HepG2 (cell line): ENCODE measurements around the gene CISD3. TPM values are rescaled to one million over a fixed set of nuclear protein-coding genes. Genes with fewer than 3 reads are reported as not detected.

Experiments
- ATAC-seq: fragments of 200-7000 bp; cut with Tn5 transposase; 3 replicates; pipeline ENCODE4 v1.9.1; 2020; ENCODE audit warnings: mild to moderate bottlenecking, moderate library complexity
- BruUV-seq: library from RNA; stranded (reverse); fragments of 400-500 nt; replicated peaks from 2 replicates; lab custom pipeline; 2021; lab: Mats Ljungman, UMichigan
- CTCF ChIA-PET: fragments of 300-600 bp; formaldehyde crosslinking; extraction: SDS; loops from one replicate; lab custom pipeline; 2021; ENCODE audit warnings: low total read pairs, inconsistent platforms, low intra/inter-chr PET ratio; lab: Yijun Ruan, JAX
- POLR2A ChIA-PET: fragments of 350-600 bp; sonication (Branson Sonifier 250); formaldehyde crosslinking; loops from one replicate; lab custom pipeline; 2020; ENCODE audit warnings: antibody characterized with exemption, inconsistent platforms; lab: Yijun Ruan, JAX
- DNase-seq: peaks from one replicate; pipeline ENCODE4 v3.0.0-alpha.2; 2015; ENCODE audit warnings: low spot score
- FAIRE-seq: peaks from 3 replicates; lab custom pipeline; 2011; peaks lifted over from hg19 to GRCh38; lab: Jason Lieb, UNC
- H2AFZ ChIP-seq: one replicate; pipeline ENCODE4 v1.6.1; 2011; ENCODE audit warnings: low read length, inconsistent platforms
- H3K27ac ChIP-seq: fragments of 300-600 bp; 3 replicates; pipeline ENCODE4 v1.8.0; 2011; ENCODE audit warnings: mixed run types, mild to moderate bottlenecking, mixed read lengths, low read length, inconsistent platforms; ENCODE audit not compliant: insufficient read depth; ENCODE audit errors: extremely low read length
- H3K27me3 ChIP-seq, 2 experiments: fragments of 200-600 bp in 1 of 2; 2 replicates in 1 of 2; 3 replicates in 1 of 2; pipeline versions ENCODE4 v1.6.0 to v1.8.0; 2011; ENCODE audit warnings: low read length in 2 of 2, mild to moderate bottlenecking in 2 of 2, moderate library complexity in 2 of 2, inconsistent platforms in 1 of 2; ENCODE audit not compliant: insufficient read depth in 2 of 2, control insufficient read depth in 1 of 2
- H3K36me3 ChIP-seq, 2 experiments: fragments of 200-600 bp in 1 of 2; replicated peaks in 1 of 2; 2 replicates in 1 of 2; 3 replicates in 1 of 2; pipeline versions ENCODE4 v1.5.1 to v1.8.0; 2011; ENCODE audit warnings: low read length in 2 of 2, inconsistent platforms in 1 of 2; ENCODE audit not compliant: insufficient read depth in 2 of 2, control insufficient read depth in 1 of 2
- H3K4me1 ChIP-seq: 2 replicates; pipeline ENCODE4 v1.5.1; 2012; ENCODE audit warnings: low read length, inconsistent platforms; ENCODE audit not compliant: insufficient read depth
- H3K4me2 ChIP-seq: 2 replicates; pipeline ENCODE4 v1.6.0; 2011; ENCODE audit warnings: low read depth, low read length, inconsistent platforms
- H3K4me3 ChIP-seq, 3 experiments: fragments of 200-600 bp in 1 of 3; sonication (generic), shearing (Covaris generic) in 1 of 3; replicated peaks in 1 of 3; 2 replicates each; pipeline ENCODE4 v1.5.1; 2011 to 2016; ENCODE audit warnings: low read length in 3 of 3, inconsistent platforms in 2 of 3, low read depth in 2 of 3, mild to moderate bottlenecking in 2 of 3, control low read depth in 1 of 3, mixed read lengths in 1 of 3; ENCODE audit not compliant: insufficient read depth in 1 of 3
- H3K79me2 ChIP-seq: one replicate; pipeline ENCODE4 v1.6.1; 2011; ENCODE audit warnings: low read length, inconsistent platforms; ENCODE audit not compliant: insufficient read depth
- H3K9ac ChIP-seq: 2 replicates; pipeline ENCODE4 v1.6.0; 2011; ENCODE audit warnings: mild to moderate bottlenecking, low read depth, low read length, inconsistent platforms; ENCODE audit not compliant: insufficient read depth
- H3K9me3 ChIP-seq: 2 replicates; pipeline ENCODE4 v1.5.1; 2012; ENCODE audit warnings: mild to moderate bottlenecking, low read length
- H4K20me1 ChIP-seq: 2 replicates; pipeline ENCODE4 v1.6.0; 2011; ENCODE audit warnings: inconsistent platforms, mild to moderate bottlenecking, low read length, moderate library complexity; ENCODE audit not compliant: insufficient read depth
- ATF4 ChIP-seq, 2 experiments: fragments of 450-650 bp in 1 of 2; sonication (generic) in 1 of 2; formaldehyde crosslinking; IDR thresholded peaks; 2 replicates each; pipeline versions ENCODE4 v1.5.0 to v1.8.0; 2020 to 2022; ENCODE audit warnings: mild to moderate bottlenecking in 1 of 2, missing genetic modification reagents in 1 of 2
- ATRX ChIP-seq: sonication (generic); formaldehyde crosslinking; IDR thresholded peaks from 2 replicates; pipeline ENCODE4 v1.4.0; 2020; ENCODE audit warnings: missing genetic modification reagents, borderline replicate concordance
- CREBL2 ChIP-seq: sonication (generic); formaldehyde crosslinking; IDR thresholded peaks from 2 replicates; pipeline ENCODE4 v1.8.1; 2023; ENCODE audit warnings: missing genetic modification reagents, mild to moderate bottlenecking, borderline replicate concordance
- EHMT2 ChIP-seq: fragments of 200-600 bp; sonication (generic); IDR thresholded peaks from 2 replicates; pipeline ENCODE4 v1.7.0; 2017; ENCODE audit warnings: antibody characterized with exemption, low read depth, low read length, borderline replicate concordance
- GTF2F1 ChIP-seq: fragments of 150-350 bp; IDR thresholded peaks from 2 replicates; pipeline ENCODE4 v1.6.1; 2014; ENCODE audit warnings: low read length
- MAX ChIP-seq: IDR thresholded peaks from 2 replicates; pipeline ENCODE4 v1.6.1; 2012; ENCODE audit warnings: inconsistent platforms
- NFKB2 ChIP-seq: sonication (generic); formaldehyde crosslinking; IDR thresholded peaks from 2 replicates; pipeline ENCODE4 v1.4.0; 2020; ENCODE audit warnings: missing genetic modification reagents, borderline replicate concordance
- RBAK ChIP-seq: sonication (generic); formaldehyde crosslinking; IDR thresholded peaks from 2 replicates; pipeline ENCODE4 v1.5.1; 2020; ENCODE audit warnings: mild to moderate bottlenecking, missing genetic modification reagents
- RBM22 ChIP-seq: fragments of 200-400 bp; formaldehyde crosslinking; optimal IDR thresholded peaks from 2 replicates; pipeline ENCODE3; 2017; ENCODE audit warnings: mild to moderate bottlenecking, low read length, moderate library complexity
- RCOR2 ChIP-seq: IDR thresholded peaks from 2 replicates; pipeline ENCODE4 v1.6.1; 2016; ENCODE audit warnings: missing biosample characterization, missing genetic modification reagents
- SIN3A ChIP-seq: IDR thresholded peaks from 2 replicates; pipeline ENCODE4 v1.6.1; 2011; ENCODE audit warnings: low read depth, mild to moderate bottlenecking, control low read depth, low read length, borderline replicate concordance
- SRF ChIP-seq: IDR thresholded peaks from 2 replicates; pipeline ENCODE4 v1.6.1; 2011; ENCODE audit warnings: mild to moderate bottlenecking, low read depth, low read length, moderate library complexity
- TAF1 ChIP-seq: sonication (generic); formaldehyde crosslinking; IDR thresholded peaks from 2 replicates; pipeline ENCODE4 v1.4.0; 2020; ENCODE audit warnings: missing genetic modification reagents
- THRA ChIP-seq: sonication (generic); formaldehyde crosslinking; IDR thresholded peaks from 2 replicates; pipeline ENCODE4 v1.4.0; 2020; ENCODE audit warnings: missing genetic modification reagents, borderline replicate concordance
- TRAFD1 ChIP-seq: sonication (generic); formaldehyde crosslinking; IDR thresholded peaks from 2 replicates; pipeline ENCODE4 v1.5.1; 2020; ENCODE audit warnings: missing genetic modification reagents, mild to moderate bottlenecking, borderline replicate concordance
- XRCC5 ChIP-seq: fragments of 200-400 bp; formaldehyde crosslinking; optimal IDR thresholded peaks from 2 replicates; pipeline ENCODE3; 2017; ENCODE audit warnings: mild to moderate bottlenecking, low read length
- ZBTB21 ChIP-seq: sonication (generic); formaldehyde crosslinking; IDR thresholded peaks from 2 replicates; pipeline ENCODE4 v1.4.0; 2020; ENCODE audit warnings: missing genetic modification reagents
- WGBS: methylation state at CpG from one replicate; pipeline ENCODE4 v1.1.6; 2017; ENCODE audit warnings: low lambda C conversion rate; 5-methylcytosine and 5-hydroxymethylcytosine counted together
- in situ Hi-C: cut with HindIII; loops from 2 replicates; pipeline ENCODE4 v1.10.0; 2017; ENCODE audit warnings: low pct_unique_long_range_greater_than_20kb; ENCODE audit not compliant: extremely low pct_ligation_motif_present
- intact Hi-C: fragments of 100-400 bp; cut with micrococcal nuclease; formaldehyde crosslinking; loops from one replicate; pipeline ENCODE4 v1.10.0; 2022; ENCODE audit not compliant: unreplicated experiment
- polyA plus RNA-seq, 8 experiments: library from polyadenylated mRNA; depleted of rRNA in 3 of 8; stranded (reverse) in 7 of 8; unstranded in 1 of 8; fragments of >200 nt; fragmentation: Illumina TruSeq in 4 of 8; extraction: Trizol in 4 of 8; gene quantifications; 2 replicates each; pipeline versions ENCODE4 v1.2.1 to v1.2.3, GENCODE V29; 2011 to 2016; ENCODE audit warnings: low read depth in 4 of 8, missing spikeins in 1 of 8, mixed read lengths in 1 of 8; ENCODE audit not compliant: insufficient read depth in 1 of 8
- total RNA-seq, 5 experiments: library from RNA; depleted of rRNA; stranded (reverse); fragments of >200 nt; fragmentation: Illumina TruSeq; extraction: Trizol; gene quantifications; 2 replicates each; pipeline ENCODE4 v1.2.3, GENCODE V29; 2016; ENCODE audit warnings: low read depth in 1 of 5

The CISD3 gene
- total and polyA plus RNA-seq, 2 of the 13 experiments (the other 11 are each of a cell fraction or from before 2014, with no cell fraction given), result 30.0 to 34.1 TPM

GRCh38 chr17:38710985-38711384 lies 19.2 kb upstream of the CISD3 start:
- ChIA-PET CTCF (no interaction called here), POLR2A (interaction anchor here (0.7 to 3.4 kb wide), 10 partner anchors 7 to 35 kb away, joined by 3 to 20 read pairs (median 3); partner anchors contain the start of gene EPOP)
- in situ Hi-C loops, result no loop called here
- H3K9ac ChIP-seq, result no peak overlapping the region
- intact Hi-C loops, result no loop called here
- no peak overlapping the region for H3K27ac ChIP-seq
- no peak overlapping the region for H3K4me3 ChIP-seq
- DNase-seq (no peak), ATAC-seq (peak; percentile 5; the same call in 1 of the 3 replicates), FAIRE-seq (no peak)
- H3K79me2 ChIP-seq, result peaks cover 24% of the 10 kb centered on the region
- no peaks in the 10 kb centered on the region for H3K9me3 ChIP-seq
- H3K4me1 ChIP-seq, result peaks cover 48% of the 10 kb centered on the region
- no TSS peak for BruUV-seq
- H3K36me3 ChIP-seq, result peaks cover 44 to 85% of the 10 kb centered on the region in 2 experiments
- peaks cover 12% of the 10 kb centered on the region for H4K20me1 ChIP-seq
- TF ChIP-seq EHMT2, result no peak
- TF ChIP-seq SRF, result no peak
- TF ChIP-seq ZBTB21, result no peak
- TF ChIP-seq CREBL2 (CRISPR knock-in tag), result no peak
- no peak for TF ChIP-seq TRAFD1
- no peak for TF ChIP-seq GTF2F1
- no peak for TF ChIP-seq ATF4 (CRISPR knock-in tag; IDR thresholded peaks at IDR 0.05)
- peak; percentile 10 for TF ChIP-seq XRCC5
- TF ChIP-seq THRA (CRISPR knock-in tag), result 0 out of 2 replicates have a peak, but pooled peaks have one; percentile 12
- 0 out of 2 replicates have a peak, but pooled peaks have one; percentile 34 for TF ChIP-seq NFKB2 (CRISPR knock-in tag)
- peak; percentile 25; the same call in 1 of the 2 replicates for TF ChIP-seq TAF1 (CRISPR knock-in tag)
- TF ChIP-seq MAX, result no peak
- TF ChIP-seq ATRX (CRISPR knock-in tag), result no peak
- TF ChIP-seq SIN3A, result no peak
- TF ChIP-seq RBM22, result peak; percentile 30
- TF ChIP-seq RCOR2, result no peak
- no peak for TF ChIP-seq RBAK (CRISPR knock-in tag)
- no peak overlapping the region for H3K4me2 ChIP-seq
- WGBS, result 83% methylated on average over 5 of the region's 5 CpGs
- H3K27me3 ChIP-seq, result no peaks in the 10 kb centered on the region
- H2AFZ ChIP-seq, result no peak overlapping the region
